ENCODE data around the gene ATF6B. TPM values are rescaled to one million over a fixed set of nuclear protein-coding genes. Genes with fewer than 3 reads are reported as not detected.

Gene ATF6B
- total RNA-seq, 1 experiment from 2014 or later, result 45.3 TPM

GRCh38 chr6:32139590-32139989 lies 11.5 kb upstream of the ATF6B start:
- Histone ChIP-seq H3K79me2 (ENCODE audit: insufficient read depth, low read length) (no peaks in the 10 kb centered on the region), H3K14ac (ENCODE audit: insufficient read depth, low read length) (no peak overlapping the region), H4K20me1 (ENCODE audit: control insufficient read depth, insufficient read depth, insufficient read length) (no peaks in the 10 kb centered on the region), H2BK12ac (ENCODE audit: insufficient read length, low read depth, low read length) (no peak overlapping the region), H4K5ac (ENCODE audit: insufficient read length, low read depth, low read length) (no peak overlapping the region), H2BK15ac (ENCODE audit: low read depth, low read length) (no peak overlapping the region), H3K4me2 (ENCODE audit: insufficient read depth, insufficient read length, low read length) (no peak overlapping the region), H3T11ph (ENCODE audit: low read length) (no peak overlapping the region), H3K23me2 (ENCODE audit: insufficient read length, low read depth, low read length, poor library complexity, severe bottlenecking) (no peaks in the 10 kb centered on the region), H3K4ac (ENCODE audit: low read depth, low read length) (no peak overlapping the region), H3K9ac (ENCODE audit: extremely low read depth, insufficient read length, low read length) (no peak overlapping the region), H3K79me1 (ENCODE audit: insufficient read depth, low read depth, low read length, poor library complexity, severe bottlenecking) (no peaks in the 10 kb centered on the region), H3K27me3 (ENCODE audit: insufficient read depth, low read length) (no peaks in the 10 kb centered on the region), H2BK5ac (ENCODE audit: insufficient read length, low read length) (no peak overlapping the region), H3K23ac (ENCODE audit: insufficient read length, low read depth, low read length) (no peak overlapping the region), H2AK5ac (ENCODE audit: insufficient read length, low read length) (no peak overlapping the region), H4K8ac (replicated peaks; ENCODE audit: insufficient read length, low read depth, low read length) (no peak overlapping the region), H3K4me1 (ENCODE audit: insufficient read depth, low read length) (no peaks in the 10 kb centered on the region), H2BK20ac (ENCODE audit: low read depth, low read length, poor library complexity, severe bottlenecking) (peak overlapping the region; percentile 45), H3K27ac (ENCODE audit: insufficient read length, low read depth, low read length) (no peak overlapping the region), H3K9me3 (ENCODE audit: control insufficient read depth, low read depth, low read length) (no peaks in the 10 kb centered on the region), H4K91ac (ENCODE audit: insufficient read length, low read depth, low read length) (no peak overlapping the region), H2AFZ (ENCODE audit: low read length) (no peak overlapping the region), H3K18ac (ENCODE audit: insufficient read length, low read depth, low read length) (no peak overlapping the region), H3K56ac (ENCODE audit: insufficient read length, low read depth, low read length) (no peak overlapping the region), H2BK120ac (ENCODE audit: low read depth, low read length, poor library complexity, severe bottlenecking) (no peak overlapping the region)
- peaks cover 5% of the 10 kb centered on the region for H3K27me3 Mint-ChIP-seq (ENCODE audit: low read depth)
- no CpG with 5 or more reads among the region's 5 CpGs for WGBS (ENCODE audit: extremely low coverage, insufficient read length, low lambda C conversion rate)
- H3K4me3 Mint-ChIP-seq, result no peak overlapping the region
- H3K36me3 Mint-ChIP-seq (ENCODE audit: insufficient read depth in 1 of 3, low read depth in 3 of 3), result no peaks in the 10 kb centered on the region
- no peak for TF ChIP-seq CTCF (conservative IDR thresholded peaks at IDR 0.05)
- no peak for DNase-seq
- no peaks in the 10 kb centered on the region for H3K4me1 Mint-ChIP-seq
- H3K9me3 Mint-ChIP-seq, result no peaks in the 10 kb centered on the region
- H3K27ac Mint-ChIP-seq, result peak overlapping the region in 1 of 3 experiments; percentile 31; a peak in 2 of 7 replicates

Measured in H9 (cell line).